ENCODE measurements around the gene HAPLN2. TPM values are rescaled to one million over a fixed set of nuclear protein-coding genes. Genes with fewer than 3 reads are reported as not detected.

The HAPLN2 gene
- total RNA-seq, 1 experiment from 2014 or later = 1.2 TPM

GRCh38 chr1:156592910-156593660 is 26.1 kb upstream of the HAPLN2 start (continued):
- TF ChIP-seq NFE2L1 (CRISPR knock-in tag; IDR thresholded peaks at IDR 0.05) (no peak), MLX (CRISPR knock-in tag; IDR thresholded peaks at IDR 0.05) (no peak), JUN (CRISPR knock-in tag; IDR thresholded peaks at IDR 0.05) (no peak)
- TF ChIP-seq, protein P1, sequence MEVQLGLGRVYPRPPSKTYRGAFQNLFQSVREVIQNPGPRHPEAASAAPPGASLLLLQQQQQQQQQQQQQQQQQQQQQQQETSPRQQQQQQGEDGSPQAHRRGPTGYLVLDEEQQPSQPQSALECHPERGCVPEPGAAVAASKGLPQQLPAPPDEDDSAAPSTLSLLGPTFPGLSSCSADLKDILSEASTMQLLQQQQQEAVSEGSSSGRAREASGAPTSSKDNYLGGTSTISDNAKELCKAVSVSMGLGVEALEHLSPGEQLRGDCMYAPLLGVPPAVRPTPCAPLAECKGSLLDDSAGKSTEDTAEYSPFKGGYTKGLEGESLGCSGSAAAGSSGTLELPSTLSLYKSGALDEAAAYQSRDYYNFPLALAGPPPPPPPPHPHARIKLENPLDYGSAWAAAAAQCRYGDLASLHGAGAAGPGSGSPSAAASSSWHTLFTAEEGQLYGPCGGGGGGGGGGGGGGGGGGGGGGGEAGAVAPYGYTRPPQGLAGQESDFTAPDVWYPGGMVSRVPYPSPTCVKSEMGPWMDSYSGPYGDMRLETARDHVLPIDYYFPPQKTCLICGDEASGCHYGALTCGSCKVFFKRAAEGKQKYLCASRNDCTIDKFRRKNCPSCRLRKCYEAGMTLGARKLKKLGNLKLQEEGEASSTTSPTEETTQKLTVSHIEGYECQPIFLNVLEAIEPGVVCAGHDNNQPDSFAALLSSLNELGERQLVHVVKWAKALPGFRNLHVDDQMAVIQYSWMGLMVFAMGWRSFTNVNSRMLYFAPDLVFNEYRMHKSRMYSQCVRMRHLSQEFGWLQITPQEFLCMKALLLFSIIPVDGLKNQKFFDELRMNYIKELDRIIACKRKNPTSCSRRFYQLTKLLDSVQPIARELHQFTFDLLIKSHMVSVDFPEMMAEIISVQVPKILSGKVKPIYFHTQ (CRISPR knock-in tag; IDR thresholded peaks at IDR 0.05) = no peak
- TF ChIP-seq, protein P2, sequence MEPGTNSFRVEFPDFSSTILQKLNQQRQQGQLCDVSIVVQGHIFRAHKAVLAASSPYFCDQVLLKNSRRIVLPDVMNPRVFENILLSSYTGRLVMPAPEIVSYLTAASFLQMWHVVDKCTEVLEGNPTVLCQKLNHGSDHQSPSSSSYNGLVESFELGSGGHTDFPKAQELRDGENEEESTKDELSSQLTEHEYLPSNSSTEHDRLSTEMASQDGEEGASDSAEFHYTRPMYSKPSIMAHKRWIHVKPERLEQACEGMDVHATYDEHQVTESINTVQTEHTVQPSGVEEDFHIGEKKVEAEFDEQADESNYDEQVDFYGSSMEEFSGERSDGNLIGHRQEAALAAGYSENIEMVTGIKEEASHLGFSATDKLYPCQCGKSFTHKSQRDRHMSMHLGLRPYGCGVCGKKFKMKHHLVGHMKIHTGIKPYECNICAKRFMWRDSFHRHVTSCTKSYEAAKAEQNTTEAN (CRISPR knock-in tag; IDR thresholded peaks at IDR 0.05) = no peak
- TF ChIP-seq, protein P3, sequence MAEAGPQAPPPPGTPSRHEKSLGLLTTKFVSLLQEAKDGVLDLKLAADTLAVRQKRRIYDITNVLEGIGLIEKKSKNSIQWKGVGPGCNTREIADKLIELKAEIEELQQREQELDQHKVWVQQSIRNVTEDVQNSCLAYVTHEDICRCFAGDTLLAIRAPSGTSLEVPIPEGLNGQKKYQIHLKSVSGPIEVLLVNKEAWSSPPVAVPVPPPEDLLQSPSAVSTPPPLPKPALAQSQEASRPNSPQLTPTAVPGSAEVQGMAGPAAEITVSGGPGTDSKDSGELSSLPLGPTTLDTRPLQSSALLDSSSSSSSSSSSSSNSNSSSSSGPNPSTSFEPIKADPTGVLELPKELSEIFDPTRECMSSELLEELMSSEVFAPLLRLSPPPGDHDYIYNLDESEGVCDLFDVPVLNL (CRISPR knock-in tag; IDR thresholded peaks at IDR 0.05; ENCODE audit: borderline replicate concordance, low read depth) = no peak

GRCh38 chr1:156593661-156593989 is 25.6 kb upstream of the HAPLN2 start:
- CTCF ChIA-PET = interaction anchor here (0.6 to 3.4 kb wide), 5 partner anchors 10 to 113 kb away, joined by 3 to 28 read pairs (median 3); no protein-coding TSS in a partner anchor
- peaks cover 45% of the 10 kb centered on the region for H3K36me3 Mint-ChIP-seq
- TF ChIP-seq, protein P4, sequence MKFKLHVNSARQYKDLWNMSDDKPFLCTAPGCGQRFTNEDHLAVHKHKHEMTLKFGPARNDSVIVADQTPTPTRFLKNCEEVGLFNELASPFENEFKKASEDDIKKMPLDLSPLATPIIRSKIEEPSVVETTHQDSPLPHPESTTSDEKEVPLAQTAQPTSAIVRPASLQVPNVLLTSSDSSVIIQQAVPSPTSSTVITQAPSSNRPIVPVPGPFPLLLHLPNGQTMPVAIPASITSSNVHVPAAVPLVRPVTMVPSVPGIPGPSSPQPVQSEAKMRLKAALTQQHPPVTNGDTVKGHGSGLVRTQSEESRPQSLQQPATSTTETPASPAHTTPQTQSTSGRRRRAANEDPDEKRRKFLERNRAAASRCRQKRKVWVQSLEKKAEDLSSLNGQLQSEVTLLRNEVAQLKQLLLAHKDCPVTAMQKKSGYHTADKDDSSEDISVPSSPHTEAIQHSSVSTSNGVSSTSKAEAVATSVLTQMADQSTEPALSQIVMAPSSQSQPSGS (CRISPR knock-in tag; IDR thresholded peaks at IDR 0.05; ENCODE audit: borderline replicate concordance, low read depth) = no peak
- TF ChIP-seq ZNF532 (CRISPR knock-in tag; IDR thresholded peaks at IDR 0.05; ENCODE audit: borderline replicate concordance) (no peak), TCF7 (CRISPR knock-in tag; IDR thresholded peaks at IDR 0.05; ENCODE audit: low read depth) (no peak), IRF1 (CRISPR knock-in tag; IDR thresholded peaks at IDR 0.05) (no peak), MLX (CRISPR knock-in tag; IDR thresholded peaks at IDR 0.05) (no peak), ETV6 (CRISPR knock-in tag; IDR thresholded peaks at IDR 0.05) (no peak), ZNF423 (CRISPR knock-in tag; IDR thresholded peaks at IDR 0.05) (no peak), TEAD4 (CRISPR knock-in tag; IDR thresholded peaks at IDR 0.05) (no peak), ATF1 (CRISPR knock-in tag; IDR thresholded peaks at IDR 0.05) (no peak)
- no peak overlapping the region; the same call in 1 of the 2 replicates for H3K4me3 Mint-ChIP-seq
- H3K4me1 Mint-ChIP-seq = peaks cover 16% of the 10 kb centered on the region
- POLR2A ChIA-PET = no interaction called here
- no peak overlapping the region for H3K27ac Mint-ChIP-seq
- H3K27me3 Mint-ChIP-seq (ENCODE audit: low read depth) = no peaks in the 10 kb centered on the region
- DNase-seq (ENCODE audit: low spot score) (no peak), ATAC-seq (no peak)
- no peaks in the 10 kb centered on the region for H3K9me3 Mint-ChIP-seq
